Measurements from ENCODE around the gene LDLRAD4. TPM values are rescaled to one million over a fixed set of nuclear protein-coding genes. Genes with fewer than 3 reads are reported as not detected.

Gene LDLRAD4
- polyA plus RNA-seq, 1 experiment = not detected

- no peaks in the 10 kb centered on the region for H3K9me3 ChIP-seq (ENCODE audit: control insufficient read depth, insufficient read depth, low read length)
Measured at GRCh38 chr18:13409997-13410396, 191.4 kb downstream of the LDLRAD4 start.

GRCh38 chr18:13410471-13410870 lies 191.9 kb downstream of the LDLRAD4 start:
- ChIA-PET POLR2A (no interaction called here), CTCF (no interaction called here)
- no peak for DNase-seq (ENCODE audit: low read depth, low spot score)
- Histone ChIP-seq H3K27me3 (ENCODE audit: control insufficient read depth, insufficient read depth, low read length) (no peaks in the 10 kb centered on the region), H3K4me3 (ENCODE audit: low read depth, low read length) (no peak overlapping the region), H3K27ac (ENCODE audit: low read depth, low read length) (no peak overlapping the region), H3K9me3 (ENCODE audit: control insufficient read depth, insufficient read depth, low read length) (no peaks in the 10 kb centered on the region; the same call in 1 of the 2 replicates)
- TF ChIP-seq CTCF (IDR thresholded peaks at IDR 0.05; ENCODE audit: low read depth, low read length) = no peak

More at GRCh38 chr18:13409997-13410396, 191.4 kb downstream of the LDLRAD4 start:
- no peak for DNase-seq (ENCODE audit: low read depth, low spot score)
- H3K4me3 ChIP-seq (ENCODE audit: low read depth, low read length) = no peak overlapping the region
- ChIA-PET POLR2A (no interaction called here), CTCF (no interaction called here)
- TF ChIP-seq CTCF (IDR thresholded peaks at IDR 0.05; ENCODE audit: low read depth, low read length) = no peak
- H3K27me3 ChIP-seq (ENCODE audit: control insufficient read depth, insufficient read depth, low read length) = no peaks in the 10 kb centered on the region
- no peak overlapping the region for H3K27ac ChIP-seq (ENCODE audit: low read depth, low read length)

GRCh38 chr18:13412017-13412416 lies 193.5 kb downstream of the LDLRAD4 start:
- Histone ChIP-seq H3K27ac (ENCODE audit: low read depth, low read length) (no peak overlapping the region), H3K9me3 (ENCODE audit: control insufficient read depth, insufficient read depth, low read length) (no peaks in the 10 kb centered on the region; the same call in 1 of the 2 replicates), H3K27me3 (ENCODE audit: control insufficient read depth, insufficient read depth, low read length) (no peaks in the 10 kb centered on the region), H3K4me3 (ENCODE audit: low read depth, low read length) (no peak overlapping the region)
- CTCF ChIA-PET = no interaction called here
- DNase-seq (ENCODE audit: low read depth, low spot score) = no peak
- no peak for TF ChIP-seq CTCF (IDR thresholded peaks at IDR 0.05; ENCODE audit: low read depth, low read length)
- POLR2A ChIA-PET = no interaction called here

GRCh38 chr18:13412901-13413300 lies 194.3 kb downstream of the LDLRAD4 start:
- ChIA-PET POLR2A (no interaction called here), CTCF (no interaction called here)
- H3K4me3 ChIP-seq (ENCODE audit: low read depth, low read length) = no peak overlapping the region
- DNase-seq (ENCODE audit: low read depth, low spot score) = no peak
- H3K27me3 ChIP-seq (ENCODE audit: control insufficient read depth, insufficient read depth, low read length) = no peaks in the 10 kb centered on the region
- TF ChIP-seq CTCF (IDR thresholded peaks at IDR 0.05; ENCODE audit: low read depth, low read length) = no peak
- no peak overlapping the region for H3K27ac ChIP-seq (ENCODE audit: low read depth, low read length)
- H3K9me3 ChIP-seq (ENCODE audit: control insufficient read depth, insufficient read depth, low read length) = no peaks in the 10 kb centered on the region; the same call in 1 of the 2 replicates

GRCh38 chr18:13414102-13414501 lies 195.5 kb downstream of the LDLRAD4 start:
- Histone ChIP-seq H3K27ac (ENCODE audit: low read depth, low read length) (no peak overlapping the region), H3K9me3 (ENCODE audit: control insufficient read depth, insufficient read depth, low read length) (no peaks in the 10 kb centered on the region; the same call in 1 of the 2 replicates), H3K4me3 (ENCODE audit: low read depth, low read length) (no peak overlapping the region), H3K27me3 (ENCODE audit: control insufficient read depth, insufficient read depth, low read length) (no peaks in the 10 kb centered on the region)
- POLR2A ChIA-PET = no interaction called here
- CTCF ChIA-PET = no interaction called here
- no peak for TF ChIP-seq CTCF (IDR thresholded peaks at IDR 0.05; ENCODE audit: low read depth, low read length)
- no peak for DNase-seq (ENCODE audit: low read depth, low spot score)
